Measurements from ENCODE around the gene KRTAP5-1.

GRCh38 chr11:1624621-1625020 lies 39.5 kb upstream of the KRTAP5-1 start:
- TF ChIP-seq CTCF (IDR thresholded peaks at IDR 0.05) (no peak), POLR2A (IDR thresholded peaks at IDR 0.05) (no peak), POLR2AphosphoS5 (IDR thresholded peaks at IDR 0.05; ENCODE audit: insufficient read depth in 1 of 2, low read depth in 1 of 2) (no peak)
